Keratinocyte (primary cell): ENCODE data around the gene LHX5. TPM values are rescaled to one million over a fixed set of nuclear protein-coding genes. Genes with fewer than 3 reads are reported as not detected.

ENCODE experiments used
- DNase-seq: peaks from one replicate; pipeline ENCODE4 v3.0.0-alpha.2; 2011; ENCODE audit warnings: low read depth, missing footprints, low spot score
- FAIRE-seq: peaks from 2 replicates; lab custom pipeline; 2011; peaks lifted over from hg19 to GRCh38; lab: Jason Lieb, UNC
- H2AFZ ChIP-seq: 2 replicates; pipeline ENCODE4 v1.6.0; 2012; ENCODE audit warnings: low read length, control low read depth, inconsistent platforms; ENCODE audit not compliant: control insufficient read depth
- H3K27ac ChIP-seq: 2 replicates; pipeline ENCODE4 v1.5.1; 2011; ENCODE audit warnings: low read length; ENCODE audit not compliant: control insufficient read depth, insufficient read depth
- H3K27me3 ChIP-seq: 3 replicates; pipeline ENCODE4 v1.6.0; 2011; ENCODE audit warnings: low read length; ENCODE audit not compliant: control insufficient read depth, insufficient read depth; ENCODE audit errors: extremely low read depth
- H3K36me3 ChIP-seq, 2 experiments: 2 replicates in 1 of 2; 3 replicates in 1 of 2; pipeline ENCODE4 v1.5.1; 2011; ENCODE audit warnings: low read length in 2 of 2, mild to moderate bottlenecking in 1 of 2; ENCODE audit not compliant: control insufficient read depth in 2 of 2, insufficient read depth in 2 of 2; ENCODE audit errors: extremely low read depth in 1 of 2
- H3K4me1 ChIP-seq: 3 replicates; pipeline ENCODE4 v1.5.1; 2011; ENCODE audit warnings: low read length; ENCODE audit not compliant: control insufficient read depth, insufficient read depth; ENCODE audit errors: extremely low read depth
- H3K4me2 ChIP-seq: 3 replicates; pipeline ENCODE4 v1.6.0; 2011; ENCODE audit warnings: low read depth, low read length; ENCODE audit not compliant: control insufficient read depth, insufficient read depth; ENCODE audit errors: extremely low read depth
- H3K4me3 ChIP-seq, 3 experiments: fragments of 200-600 bp in 1 of 3; sonication (generic) in 1 of 3; 2 replicates in 2 of 3; 3 replicates in 1 of 3; pipeline ENCODE4 v1.5.1; 2011 to 2016; ENCODE audit warnings: low read length in 3 of 3, mild to moderate bottlenecking in 3 of 3, control low read depth in 2 of 3, inconsistent platforms in 1 of 3, low read depth in 1 of 3, mixed read lengths in 1 of 3, mixed run types in 1 of 3, moderate library complexity in 1 of 3; ENCODE audit not compliant: control insufficient read depth in 2 of 3, insufficient read depth in 2 of 3; ENCODE audit errors: extremely low read depth in 1 of 3
- H3K79me2 ChIP-seq: 2 replicates; pipeline ENCODE4 v1.6.0; 2012; ENCODE audit warnings: low read length; ENCODE audit not compliant: control insufficient read depth, insufficient read depth
- H3K9ac ChIP-seq: 3 replicates; pipeline ENCODE4 v1.6.0; 2011; ENCODE audit warnings: low read length; ENCODE audit not compliant: control insufficient read depth, insufficient read depth; ENCODE audit errors: extremely low read depth
- H3K9me1 ChIP-seq: 3 replicates; pipeline ENCODE4 v1.6.0; 2011; ENCODE audit warnings: low read length; ENCODE audit not compliant: control insufficient read depth, insufficient read depth; ENCODE audit errors: extremely low read depth
- H3K9me3 ChIP-seq: 2 replicates; pipeline ENCODE4 v1.5.1; 2012; ENCODE audit warnings: low read depth, low read length; ENCODE audit not compliant: control insufficient read depth
- H4K20me1 ChIP-seq: 3 replicates; pipeline ENCODE4 v1.6.0; 2011; ENCODE audit warnings: low read length; ENCODE audit not compliant: control insufficient read depth, insufficient read depth; ENCODE audit errors: extremely low read depth
- CTCF ChIP-seq, 3 experiments: IDR thresholded peaks in 1 of 3; conservative IDR thresholded peaks in 1 of 3; optimal IDR thresholded peaks in 1 of 3; 2 replicates in 2 of 3; 3 replicates in 1 of 3; pipeline versions ENCODE3 to v1.5.1; 2011; ENCODE audit warnings: low read length in 3 of 3, mild to moderate bottlenecking in 3 of 3, moderate library complexity in 2 of 3, control low read depth in 1 of 3, inconsistent platforms in 1 of 3; ENCODE audit not compliant: insufficient read depth in 2 of 3; ENCODE audit errors: extremely low read depth in 1 of 3
- EZH2 ChIP-seq: IDR thresholded peaks from one replicate; pipeline ENCODE4 v1.6.1; 2012; ENCODE audit warnings: inconsistent platforms, mild to moderate bottlenecking, low read length, moderate library complexity
- dilution Hi-C: fragments of 300-500 bp; cut with MboI; formaldehyde crosslinking; loops from one replicate; pipeline ENCODE4 v1.7.0; 2020; ENCODE audit warnings: low sequenced_read_pairs; ENCODE audit not compliant: extremely low pct_ligation_motif_present
- polyA plus RNA-seq, 5 experiments: library from polyadenylated mRNA; depleted of rRNA in 3 of 5; stranded (reverse) in 3 of 5; stranded (forward) in 1 of 5; unstranded in 1 of 5; fragments of >200 nt; gene quantifications; 1 replicate in 1 of 5; 2 replicates in 3 of 5; 3 replicates in 1 of 5; pipeline versions ENCODE4 v1.2.1 to v1.2.3, GENCODE V29; 2011 to 2012; ENCODE audit warnings: missing spikeins in 2 of 5, low read depth in 1 of 5, low replicate concordance in 1 of 5

The LHX5 gene
- polyA plus RNA-seq, 1 donor (not counting 4 experiments of a cell fraction or from before 2014, with no cell fraction given) = 0.04 TPM

GRCh38 chr12:113485330-113485729 lies 13.7 kb upstream of the LHX5 start:
- DNase-seq (no peak), FAIRE-seq (no peak)
- Histone ChIP-seq H2AFZ (no peak overlapping the region), H3K79me2 (no peaks in the 10 kb centered on the region), H3K36me3 (no peaks in the 10 kb centered on the region), H3K27me3 (peaks cover 9% of the 10 kb centered on the region), H3K4me3 (no peak overlapping the region), H3K9ac (no peak overlapping the region), H3K4me2 (no peak overlapping the region), H3K4me1 (no peaks in the 10 kb centered on the region), H4K20me1 (no peaks in the 10 kb centered on the region), H3K9me1 (no peaks in the 10 kb centered on the region), H3K9me3 (no peaks in the 10 kb centered on the region), H3K27ac (no peak overlapping the region)
- dilution Hi-C loops = no loop called here
- TF ChIP-seq CTCF (optimal IDR thresholded peaks at IDR 0.05 in 1 of 3, IDR thresholded peaks at IDR 0.05 in 1 of 3, conservative IDR thresholded peaks at IDR 0.05 in 1 of 3; ENCODE audit: extremely low read depth in 1 of 3, insufficient read depth in 2 of 3, low read length in 3 of 3) (no peak), EZH2 (no peak)

- Histone ChIP-seq H3K4me1 (no peaks in the 10 kb centered on the region), H3K4me2 (no peak overlapping the region), H4K20me1 (no peaks in the 10 kb centered on the region), H3K79me2 (no peaks in the 10 kb centered on the region), H3K27ac (no peak overlapping the region), H3K9ac (no peak overlapping the region), H3K9me1 (no peaks in the 10 kb centered on the region), H3K36me3 (no peaks in the 10 kb centered on the region), H2AFZ (no peak overlapping the region), H3K4me3 (no peak overlapping the region), H3K27me3 (peaks cover 39% of the 10 kb centered on the region), H3K9me3 (no peaks in the 10 kb centered on the region)
- FAIRE-seq (no peak), DNase-seq (no peak)
- no peak for TF ChIP-seq EZH2
- no peak for TF ChIP-seq CTCF (optimal IDR thresholded peaks at IDR 0.05 in 1 of 3, IDR thresholded peaks at IDR 0.05 in 1 of 3, conservative IDR thresholded peaks at IDR 0.05 in 1 of 3; ENCODE audit: extremely low read depth in 1 of 3, insufficient read depth in 2 of 3, low read length in 3 of 3)
- dilution Hi-C loops = no loop called here
These were observed 10.7 kb upstream of the LHX5 start for GRCh38 chr12:113482334-113482733.
